NCI-H774 (cell line): ENCODE results near the gene CNTN1.
A peak's percentile ranks its signal among the peaks of the same experiment; 100 is the strongest.
"Not testable (repeated sequence)": the region's sequence is repeated elsewhere in the genome, so short reads cannot be mapped to it uniquely, and the experiment has no call there.

ENCODE experiments used
- DNase-seq: peaks from one replicate; lab custom pipeline; 2025; lab: John Stamatoyannopoulos, UW

CNTN1 gene

GRCh38 chr12:40701756-40702155, 9.5 kb downstream of the CNTN1 start:
- DNase-seq = no peak

- no peak for DNase-seq
These were observed 18.9 kb downstream of the CNTN1 start for GRCh38 chr12:40711121-40711520.

- no peak for DNase-seq
These were observed 22.4 kb downstream of the CNTN1 start for GRCh38 chr12:40714636-40715035.

GRCh38 chr12:40716037-40716436, 23.8 kb downstream of the CNTN1 start:
- DNase-seq = no peak

GRCh38 chr12:40717576-40717975, 25.3 kb downstream of the CNTN1 start:
- DNase-seq = no peak

GRCh38 chr12:40718878-40719372, 26.7 kb downstream of the CNTN1 start:
- no peak for DNase-seq

GRCh38 chr12:40723001-40723400, 30.8 kb downstream of the CNTN1 start:
- DNase-seq = no peak

GRCh38 chr12:40726366-40726765, 34.1 kb downstream of the CNTN1 start:
- no peak for DNase-seq

GRCh38 chr12:40727774-40728483, 35.7 kb downstream of the CNTN1 start:
- no peak for DNase-seq

- DNase-seq = no peak
These were observed 38.0 kb downstream of the CNTN1 start for GRCh38 chr12:40730281-40730680.

- peak; percentile 15 for DNase-seq
These were observed 41.6 kb downstream of the CNTN1 start for GRCh38 chr12:40733871-40734270.

- no peak for DNase-seq
These were observed 42.0 kb downstream of the CNTN1 start for GRCh38 chr12:40734276-40734675.

GRCh38 chr12:40735551-40736230, 43.5 kb downstream of the CNTN1 start:
- DNase-seq = no peak

- not testable (repeated sequence) for DNase-seq
These were observed 45.2 kb downstream of the CNTN1 start for GRCh38 chr12:40737416-40737815.

- no peak for DNase-seq
These were observed 46.6 kb downstream of the CNTN1 start for GRCh38 chr12:40738856-40739255.

- no peak for DNase-seq
These were observed 49.8 kb downstream of the CNTN1 start for GRCh38 chr12:40742041-40742440.

GRCh38 chr12:40745386-40745785, 53.1 kb downstream of the CNTN1 start:
- DNase-seq = no peak

- DNase-seq = no peak
These were observed 57.6 kb downstream of the CNTN1 start for GRCh38 chr12:40749863-40750262.

GRCh38 chr12:40752011-40752410, 59.8 kb downstream of the CNTN1 start:
- DNase-seq = no peak

- no peak for DNase-seq
These were observed 68.6 kb downstream of the CNTN1 start for GRCh38 chr12:40760821-40761220.

GRCh38 chr12:40762072-40762471, 69.8 kb downstream of the CNTN1 start:
- DNase-seq = no peak

- DNase-seq = no peak
These were observed 76.1 kb downstream of the CNTN1 start for GRCh38 chr12:40768125-40768864.

GRCh38 chr12:40769846-40770245, 77.6 kb downstream of the CNTN1 start:
- no peak for DNase-seq
